OCI-LY3 (cell line): ENCODE measurements around the gene RHBDF2.

Experiments used
- EZH2phosphoT487 ChIP-seq: fragments of 200-600 bp; shearing (Covaris generic); IDR thresholded peaks from 2 replicates; pipeline ENCODE4 v1.6.1; 2018; ENCODE audit warnings: antibody characterized with exemption, mixed run types, low read depth
- TF ChIP-seq, protein P1 (sequence below): fragments of 200-600, 300-600 bp; sonication (generic); IDR thresholded peaks from 2 replicates; pipeline ENCODE4 v1.5.1; 2014; ENCODE audit warnings: antibody characterized with exemption, low read length, low read depth

DNA sequence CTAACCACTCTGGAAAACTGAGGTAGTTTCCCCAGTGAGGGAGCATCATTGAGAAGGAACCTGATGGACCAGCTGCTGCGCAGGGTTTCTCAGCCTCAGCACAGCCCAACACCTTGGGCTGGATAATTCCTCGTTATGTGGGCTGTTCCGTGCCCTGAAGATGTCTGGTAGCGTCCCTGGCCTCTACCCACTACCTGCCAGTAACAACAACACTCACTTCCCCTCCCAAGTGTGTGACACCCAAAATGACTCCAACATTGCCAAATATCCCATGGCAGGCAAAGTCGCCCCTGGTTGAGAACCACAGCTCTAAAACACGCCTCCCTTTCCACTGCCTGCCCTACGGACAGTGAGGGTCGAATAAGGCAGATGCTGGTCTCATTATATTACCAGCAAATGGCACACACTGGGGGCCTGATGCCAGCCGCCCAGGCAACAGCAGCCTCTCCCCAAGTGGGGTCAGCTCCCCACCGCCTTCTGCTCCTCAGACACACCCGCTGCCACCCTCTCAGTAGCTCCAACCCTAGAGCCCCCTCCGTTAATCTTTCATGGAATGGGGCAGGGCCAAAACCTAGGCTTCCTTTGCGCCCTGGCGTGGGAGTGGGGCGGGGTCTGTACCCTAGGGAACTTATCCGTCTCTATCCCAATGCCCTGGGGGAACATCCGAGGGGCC is 1.0 kb downstream of the RHBDF2 start:
- TF ChIP-seq EZH2phosphoT487 = no peak
- TF ChIP-seq, protein P1, sequence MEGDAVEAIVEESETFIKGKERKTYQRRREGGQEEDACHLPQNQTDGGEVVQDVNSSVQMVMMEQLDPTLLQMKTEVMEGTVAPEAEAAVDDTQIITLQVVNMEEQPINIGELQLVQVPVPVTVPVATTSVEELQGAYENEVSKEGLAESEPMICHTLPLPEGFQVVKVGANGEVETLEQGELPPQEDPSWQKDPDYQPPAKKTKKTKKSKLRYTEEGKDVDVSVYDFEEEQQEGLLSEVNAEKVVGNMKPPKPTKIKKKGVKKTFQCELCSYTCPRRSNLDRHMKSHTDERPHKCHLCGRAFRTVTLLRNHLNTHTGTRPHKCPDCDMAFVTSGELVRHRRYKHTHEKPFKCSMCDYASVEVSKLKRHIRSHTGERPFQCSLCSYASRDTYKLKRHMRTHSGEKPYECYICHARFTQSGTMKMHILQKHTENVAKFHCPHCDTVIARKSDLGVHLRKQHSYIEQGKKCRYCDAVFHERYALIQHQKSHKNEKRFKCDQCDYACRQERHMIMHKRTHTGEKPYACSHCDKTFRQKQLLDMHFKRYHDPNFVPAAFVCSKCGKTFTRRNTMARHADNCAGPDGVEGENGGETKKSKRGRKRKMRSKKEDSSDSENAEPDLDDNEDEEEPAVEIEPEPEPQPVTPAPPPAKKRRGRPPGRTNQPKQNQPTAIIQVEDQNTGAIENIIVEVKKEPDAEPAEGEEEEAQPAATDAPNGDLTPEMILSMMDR = no peak
